Lower lobe of right lung (tissue), 2 donors: Measurements from ENCODE around the gene FGF18. TPM values are rescaled to one million over a fixed set of nuclear protein-coding genes. Genes with fewer than 3 reads are reported as not detected.
A peak's percentile ranks its signal among the peaks of the same experiment; 100 is the strongest.

ENCODE experiments used
- ATAC-seq, 2 donors: fragments of 200-7000 bp; cut with Tn5 transposase; one replicate each; pipeline ENCODE4 v1.9.1; 2020 to 2022; ENCODE audit warnings: mild to moderate bottlenecking in 2 of 2, moderate library complexity in 2 of 2
- DNase-seq: peaks from one replicate; pipeline ENCODE4 v3.0.0-alpha.2; 2020
- H3K27ac ChIP-seq: fragments of 200-600 bp; one replicate; pipeline ENCODE4 v1.8.0; 2022
- H3K27me3 ChIP-seq: fragments of 200-600 bp; one replicate; pipeline ENCODE4 v1.8.0; 2022; ENCODE audit warnings: low read depth
- H3K36me3 ChIP-seq: fragments of 200-600 bp; one replicate; pipeline ENCODE4 v1.8.0; 2022; ENCODE audit warnings: mild to moderate bottlenecking
- H3K4me1 ChIP-seq: fragments of 200-600 bp; one replicate; pipeline ENCODE4 v1.8.0; 2022
- H3K4me3 ChIP-seq: fragments of 200-600 bp; one replicate; pipeline ENCODE4 v1.8.0; 2022; ENCODE audit warnings: mild to moderate bottlenecking
- H3K9me3 ChIP-seq: fragments of 200-600 bp; one replicate; pipeline ENCODE4 v1.8.0; 2022
- CTCF ChIP-seq: fragments of 200-600 bp; IDR thresholded peaks from one replicate; pipeline ENCODE4 v1.8.0; 2022; ENCODE audit warnings: antibody characterized with exemption, mild to moderate bottlenecking
- intact Hi-C: fragments of 100-400 bp; cut with DNase I; formaldehyde crosslinking; loops from one replicate; pipeline ENCODE4 v1.11.0; 2022
- total RNA-seq: library from RNA; stranded (reverse); fragmentation: NEBNext Ultra II Directional; extraction: Animal tissue kit (Norgen Biotek cat#: 25700); gene quantifications from one replicate; pipeline ENCODE4 v1.2.1, GENCODE V29; 2021
- donor health status: DM: no; HTN: yes; CAD: no; lungs with severe emphysema.

Gene FGF18
- total RNA-seq, 1 donor from 2014 or later, result 2.0 TPM

- DNase-seq, result no peak
- TF ChIP-seq CTCF, result no peak
- intact Hi-C loops, result no loop called here
- ATAC-seq, result no peak
- no peak overlapping the region for H3K4me3 ChIP-seq
- H3K36me3 ChIP-seq, result no peaks in the 10 kb centered on the region
- H3K27me3 ChIP-seq, result no peaks in the 10 kb centered on the region
- H3K9me3 ChIP-seq, result no peaks in the 10 kb centered on the region
- H3K4me1 ChIP-seq, result no peaks in the 10 kb centered on the region
- H3K27ac ChIP-seq, result no peak overlapping the region
Observed at GRCh38 chr5:171442287-171443042, 23.0 kb downstream of the FGF18 start.

- intact Hi-C loops, result no loop called here
- Histone ChIP-seq H3K4me1 (no peaks in the 10 kb centered on the region), H3K4me3 (no peak overlapping the region), H3K9me3 (no peaks in the 10 kb centered on the region), H3K36me3 (no peaks in the 10 kb centered on the region), H3K27me3 (no peaks in the 10 kb centered on the region), H3K27ac (no peak overlapping the region)
- ATAC-seq (no peak), DNase-seq (no peak)
- TF ChIP-seq CTCF, result no peak
Observed at GRCh38 chr5:171444582-171444981, 25.1 kb downstream of the FGF18 start.

- TF ChIP-seq CTCF, result no peak
- H3K4me3 ChIP-seq, result no peak overlapping the region
- H3K27ac ChIP-seq, result no peak overlapping the region
- no peaks in the 10 kb centered on the region for H3K36me3 ChIP-seq
- no peaks in the 10 kb centered on the region for H3K9me3 ChIP-seq
- ATAC-seq, result peak in 1 of 2 donors; percentile 13
- no peaks in the 10 kb centered on the region for H3K4me1 ChIP-seq
- peaks cover 2% of the 10 kb centered on the region for H3K27me3 ChIP-seq
- intact Hi-C loops, result no loop called here
- DNase-seq, result no peak
Observed at GRCh38 chr5:171445644-171446516, 26.4 kb downstream of the FGF18 start.

GRCh38 chr5:171447226-171447625 is 27.8 kb downstream of the FGF18 start:
- Histone ChIP-seq H3K27me3 (peaks cover 8% of the 10 kb centered on the region), H3K4me1 (peaks cover 4% of the 10 kb centered on the region), H3K9me3 (no peaks in the 10 kb centered on the region), H3K27ac (no peak overlapping the region), H3K4me3 (no peak overlapping the region), H3K36me3 (no peaks in the 10 kb centered on the region)
- ATAC-seq (no peak), DNase-seq (no peak)
- intact Hi-C loops, result no loop called here
- TF ChIP-seq CTCF, result no peak

- DNase-seq (no peak), ATAC-seq (no peak)
- no peak for TF ChIP-seq CTCF
- intact Hi-C loops, result no loop called here
- Histone ChIP-seq H3K27me3 (peaks cover 8% of the 10 kb centered on the region), H3K27ac (no peak overlapping the region), H3K36me3 (no peaks in the 10 kb centered on the region), H3K4me1 (peaks cover 4% of the 10 kb centered on the region), H3K9me3 (no peaks in the 10 kb centered on the region), H3K4me3 (no peak overlapping the region)
Observed at GRCh38 chr5:171449426-171449825, 30.0 kb downstream of the FGF18 start.
